ENCODE measurements around the gene TBC1D25. TPM values are rescaled to one million over a fixed set of nuclear protein-coding genes. Genes with fewer than 3 reads are reported as not detected.

Gene TBC1D25
- total RNA-seq, 1 experiment from 2014 or later = 3.0 TPM

DNA sequence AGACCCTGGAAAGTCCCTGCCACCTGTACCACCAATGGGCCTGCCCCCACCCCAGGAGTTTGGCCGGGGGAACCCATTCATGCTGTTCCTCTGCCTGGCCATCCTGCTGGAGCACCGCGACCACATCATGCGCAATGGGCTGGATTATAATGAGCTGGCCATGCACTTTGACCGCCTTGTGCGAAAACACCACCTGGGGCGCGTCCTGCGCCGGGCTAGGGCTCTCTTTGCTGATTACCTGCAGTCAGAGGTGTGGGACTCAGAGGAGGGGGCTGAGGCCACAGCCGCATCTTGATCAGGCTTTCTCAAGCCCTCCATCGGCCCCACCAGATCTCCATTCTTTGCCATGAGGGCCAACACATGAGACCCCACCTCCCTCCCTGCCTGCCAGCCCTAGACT, 21.2 kb downstream of the TBC1D25 start:
- DNase-seq (ENCODE audit: low read depth) = no peak

DNA sequence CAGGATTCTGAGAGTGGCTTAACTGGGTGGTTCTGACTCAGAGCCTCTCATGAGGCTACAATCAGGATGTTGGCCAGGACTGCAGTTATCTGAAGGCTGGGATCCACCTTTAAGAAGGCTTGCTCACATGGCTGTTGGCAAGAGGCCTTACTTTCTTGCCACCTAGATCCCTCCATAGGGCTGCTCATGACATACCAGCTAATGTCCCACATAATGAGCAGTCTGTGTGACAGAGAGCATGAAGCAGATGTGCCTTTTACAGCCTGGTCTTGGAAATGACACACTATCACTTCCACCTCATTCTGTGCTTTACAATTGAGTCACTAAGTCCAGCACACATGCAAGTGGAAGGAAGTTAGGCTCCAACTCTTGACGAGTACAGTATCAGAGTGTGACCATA, 30.4 kb downstream of the TBC1D25 start:
- peak; percentile 47 for DNase-seq (ENCODE audit: low read depth)

DNA sequence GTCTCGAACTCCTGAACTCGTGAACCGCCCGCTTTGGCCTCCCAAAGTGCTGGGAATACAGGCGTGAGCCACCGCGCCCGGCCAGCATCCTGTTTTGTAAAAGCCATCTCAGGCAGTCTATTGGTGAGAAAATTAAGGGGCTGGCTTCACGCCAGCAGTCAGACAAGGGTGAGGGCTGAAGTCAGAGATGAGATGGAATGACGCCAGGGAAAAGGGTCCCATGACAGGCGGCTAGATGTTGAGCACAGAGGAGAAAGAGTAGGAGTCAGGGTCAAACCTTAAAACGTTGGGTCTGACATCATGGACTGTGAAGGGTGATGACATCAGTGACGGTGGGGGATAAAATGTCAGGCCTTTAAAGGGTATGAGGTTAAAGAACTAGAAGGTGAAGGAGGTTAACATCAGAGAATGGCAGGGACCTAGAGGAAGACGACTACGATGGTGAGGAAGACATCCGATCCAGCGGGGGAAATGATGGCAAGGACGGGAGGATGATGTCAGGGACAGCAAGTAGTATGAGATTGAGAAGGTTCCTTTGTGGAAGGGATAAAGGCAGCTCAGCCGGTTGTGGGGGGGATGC, 34.3 kb downstream of the TBC1D25 start:
- DNase-seq (ENCODE audit: low read depth) = no peak

DNA sequence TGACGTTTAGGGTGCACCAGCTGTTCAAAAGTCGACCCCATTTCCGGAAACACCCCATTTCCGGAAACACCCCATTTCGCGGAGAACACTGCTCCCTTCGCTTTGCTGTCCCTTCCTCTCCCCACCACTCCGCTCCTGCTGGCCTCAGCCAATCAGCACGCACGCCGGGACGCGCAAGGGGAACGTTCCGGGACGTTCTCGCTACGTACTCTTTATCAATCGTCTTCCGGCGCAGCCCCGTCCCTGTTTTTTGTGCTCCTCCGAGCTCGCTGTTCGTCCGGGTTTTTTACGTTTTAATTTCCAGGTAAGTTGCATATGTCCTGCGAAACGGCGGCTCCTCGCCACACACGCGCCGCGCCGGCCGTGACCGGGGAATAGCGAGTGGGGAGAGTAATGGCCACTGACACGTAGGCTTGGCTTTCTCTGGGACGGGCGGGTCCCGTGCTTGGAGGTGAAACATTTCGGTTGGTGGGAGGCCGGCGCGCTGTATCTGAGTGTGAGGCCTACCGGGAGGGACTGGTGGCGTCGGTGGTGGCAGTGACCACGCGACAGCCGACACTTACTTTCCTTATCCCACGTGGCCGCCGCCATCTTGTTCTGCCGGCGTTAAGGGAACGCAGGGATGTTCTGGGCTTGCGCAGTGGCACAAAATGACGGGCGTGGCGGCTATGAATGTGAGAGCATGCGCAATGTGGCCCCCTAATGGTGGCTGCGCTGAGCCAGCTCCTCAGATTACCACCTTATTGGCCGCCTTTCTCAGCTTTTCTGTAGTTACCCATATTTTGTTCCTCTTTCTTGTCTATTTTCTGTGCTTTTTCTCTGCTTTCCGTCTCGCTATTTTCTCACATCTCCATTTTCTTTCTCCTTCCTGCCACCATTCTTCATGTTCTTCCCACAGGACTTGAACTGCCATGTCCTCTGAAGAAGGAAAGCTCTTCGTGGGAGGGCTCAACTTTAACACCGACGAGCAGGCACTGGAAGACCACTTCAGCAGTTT, 35.1 kb downstream of the TBC1D25 start, which contains the start of gene RBM3:
TSS of gene RBM3 (plus strand) at position 215 of the 997 bp plus-strand sequence. CDS start at position 912, 697 bp downstream.
- peak; percentile 95 for DNase-seq (ENCODE audit: low read depth)

DNA sequence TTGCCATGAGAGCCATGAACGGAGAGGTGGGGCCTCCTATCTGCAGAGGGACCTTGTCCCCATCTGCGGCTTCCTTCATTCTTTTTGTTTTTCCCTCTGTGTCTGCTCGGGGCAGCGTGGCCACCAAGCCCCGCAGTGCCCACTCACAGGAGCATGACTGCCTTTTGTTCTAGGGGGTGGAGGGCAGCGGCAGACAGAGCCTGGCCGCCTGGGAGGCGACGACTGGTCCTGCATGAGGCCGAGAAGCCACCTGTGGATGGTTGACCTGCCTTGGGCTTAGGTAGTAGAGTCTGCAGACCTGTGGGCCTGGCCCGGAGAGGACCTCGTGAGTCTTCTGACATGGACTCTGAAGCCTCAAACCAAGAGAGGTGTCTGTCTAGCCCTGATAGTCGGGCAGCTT, 36.1 kb downstream of the TBC1D25 start:
- DNase-seq (ENCODE audit: low read depth) = no peak

DNA sequence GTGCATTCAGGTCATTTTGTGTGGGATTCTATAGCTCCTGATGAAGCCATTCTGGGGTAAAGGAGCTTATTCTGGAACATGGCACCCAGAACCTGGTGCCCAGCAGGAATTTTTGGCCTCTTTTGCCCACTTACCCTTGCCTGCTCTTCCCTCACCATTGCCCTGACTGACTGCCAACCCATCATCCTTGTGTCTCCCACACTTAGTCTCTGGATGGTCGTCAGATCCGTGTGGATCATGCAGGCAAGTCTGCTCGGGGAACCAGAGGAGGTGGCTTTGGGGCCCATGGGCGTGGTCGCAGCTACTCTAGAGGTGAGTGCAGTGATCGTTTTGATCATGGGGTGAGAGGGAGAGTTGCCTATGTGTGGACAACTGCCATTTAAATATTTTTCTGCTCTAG, 36.6 kb downstream of the TBC1D25 start:
- no peak for DNase-seq (ENCODE audit: low read depth)

DNA sequence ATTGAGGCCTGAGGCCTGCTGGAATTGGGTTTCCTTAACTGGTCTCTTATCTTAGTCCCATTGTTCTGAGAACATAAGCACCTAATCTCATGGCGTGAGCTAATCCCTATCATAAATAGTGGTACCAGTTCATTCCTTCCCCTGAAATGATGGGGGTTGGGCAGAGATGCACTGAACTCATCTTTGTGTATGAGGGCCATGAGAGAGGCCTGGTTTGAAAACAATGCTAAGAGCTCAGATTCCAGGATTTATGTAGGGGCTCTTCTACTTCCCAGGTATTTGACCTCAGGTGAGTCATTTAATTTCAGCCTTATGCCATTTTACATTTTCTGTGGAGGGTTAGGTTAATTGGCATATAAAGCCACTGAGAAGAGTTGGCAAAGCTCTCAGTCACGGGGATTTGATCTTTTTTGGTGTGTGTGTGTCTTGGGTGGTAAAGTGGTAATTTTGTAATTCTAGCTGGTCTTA, 39.2 kb downstream of the TBC1D25 start:
- no peak for DNase-seq (ENCODE audit: low read depth)

DNA sequence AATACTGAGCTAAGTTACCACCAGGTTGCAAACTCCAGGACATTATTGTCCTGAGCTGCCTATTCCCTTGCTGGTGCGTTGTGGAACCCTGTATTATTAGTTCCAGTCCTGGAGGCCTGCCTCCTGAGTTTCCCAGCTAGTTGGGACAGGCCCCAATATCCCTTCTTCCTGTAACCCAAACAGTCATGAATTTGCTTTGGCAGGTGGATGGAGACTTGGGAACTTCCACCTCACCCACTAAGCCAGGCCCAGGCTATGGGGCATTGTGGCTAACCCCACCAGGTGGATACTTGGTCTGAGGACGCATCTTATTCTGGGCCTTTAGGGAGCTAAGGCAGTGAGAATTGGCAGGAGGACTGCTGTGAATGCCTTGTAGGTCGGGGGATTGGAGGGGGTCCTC, 39.7 kb downstream of the TBC1D25 start:
- no peak for DNase-seq (ENCODE audit: low read depth)

DNA sequence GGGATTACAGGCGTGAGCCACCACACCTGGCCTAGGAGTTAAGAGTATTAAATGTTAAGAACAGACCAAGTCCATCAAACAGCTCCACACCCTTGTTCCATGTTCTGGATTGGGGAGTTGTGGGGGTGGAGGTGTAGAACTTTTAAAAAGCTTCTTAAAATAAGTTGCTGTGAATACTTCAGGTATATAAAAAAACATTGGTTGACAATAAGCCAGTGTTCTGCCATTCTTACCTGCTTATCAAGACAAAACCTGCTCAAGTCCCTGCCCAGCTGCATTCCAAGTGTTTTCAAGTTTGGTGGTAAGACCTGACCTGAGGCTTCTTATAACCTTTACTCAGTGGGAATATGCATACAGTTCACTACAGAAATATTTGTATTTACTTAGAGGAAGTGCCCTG, 41.1 kb downstream of the TBC1D25 start:
- DNase-seq (ENCODE audit: low read depth) = no peak

DNA sequence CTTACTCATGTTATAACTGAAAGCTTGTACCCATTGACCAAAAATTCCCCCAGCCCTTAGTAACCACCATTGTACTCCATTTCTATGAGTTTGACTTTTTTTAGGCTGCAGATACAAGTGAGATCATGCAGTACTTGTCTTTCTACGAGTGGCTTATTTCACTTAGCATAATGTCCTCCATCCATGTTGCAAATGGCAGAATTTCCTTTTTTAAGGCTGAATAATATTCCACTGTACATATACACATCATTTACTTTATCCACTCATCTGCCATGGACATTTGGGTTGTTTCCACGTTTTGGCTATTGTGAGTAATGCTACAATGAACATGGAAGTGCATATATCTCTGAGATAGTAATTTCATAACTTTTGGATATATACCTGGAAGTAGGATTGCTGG, 45.2 kb downstream of the TBC1D25 start:
- no peak for DNase-seq (ENCODE audit: low read depth)

DNA sequence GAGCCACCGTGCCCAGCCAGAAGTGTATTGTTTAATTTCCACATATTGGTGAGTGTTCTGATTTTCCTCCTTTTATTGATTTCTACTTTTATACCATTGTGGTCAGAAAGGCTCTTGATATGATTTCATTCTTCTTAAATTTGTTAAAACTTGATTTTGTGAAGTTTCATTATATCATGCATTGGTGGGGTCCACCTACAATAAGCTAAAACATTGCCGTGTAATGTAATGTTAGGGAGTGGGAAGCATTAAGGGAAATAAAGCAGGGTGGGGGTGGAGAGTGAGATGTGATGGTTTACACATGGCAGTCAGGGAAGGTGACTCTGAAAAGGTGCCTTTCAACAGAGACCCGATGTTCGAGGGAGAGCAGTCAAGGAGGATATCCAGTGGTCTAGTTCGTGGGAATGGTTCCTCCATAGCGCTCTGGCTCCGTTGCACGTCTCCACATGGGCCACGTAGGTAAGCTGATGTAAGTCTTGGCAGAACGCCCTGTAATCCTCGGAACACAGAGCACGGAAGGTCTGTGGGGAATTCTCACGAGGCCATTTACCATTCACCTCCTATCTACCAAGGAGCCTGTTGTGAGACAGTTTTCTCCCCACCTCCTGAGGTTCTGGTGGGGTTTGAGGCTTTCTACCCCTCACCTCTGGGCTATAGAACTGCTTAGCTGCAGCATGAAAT, 50.1 kb downstream of the TBC1D25 start:
- no peak for DNase-seq (ENCODE audit: low read depth)

DNA sequence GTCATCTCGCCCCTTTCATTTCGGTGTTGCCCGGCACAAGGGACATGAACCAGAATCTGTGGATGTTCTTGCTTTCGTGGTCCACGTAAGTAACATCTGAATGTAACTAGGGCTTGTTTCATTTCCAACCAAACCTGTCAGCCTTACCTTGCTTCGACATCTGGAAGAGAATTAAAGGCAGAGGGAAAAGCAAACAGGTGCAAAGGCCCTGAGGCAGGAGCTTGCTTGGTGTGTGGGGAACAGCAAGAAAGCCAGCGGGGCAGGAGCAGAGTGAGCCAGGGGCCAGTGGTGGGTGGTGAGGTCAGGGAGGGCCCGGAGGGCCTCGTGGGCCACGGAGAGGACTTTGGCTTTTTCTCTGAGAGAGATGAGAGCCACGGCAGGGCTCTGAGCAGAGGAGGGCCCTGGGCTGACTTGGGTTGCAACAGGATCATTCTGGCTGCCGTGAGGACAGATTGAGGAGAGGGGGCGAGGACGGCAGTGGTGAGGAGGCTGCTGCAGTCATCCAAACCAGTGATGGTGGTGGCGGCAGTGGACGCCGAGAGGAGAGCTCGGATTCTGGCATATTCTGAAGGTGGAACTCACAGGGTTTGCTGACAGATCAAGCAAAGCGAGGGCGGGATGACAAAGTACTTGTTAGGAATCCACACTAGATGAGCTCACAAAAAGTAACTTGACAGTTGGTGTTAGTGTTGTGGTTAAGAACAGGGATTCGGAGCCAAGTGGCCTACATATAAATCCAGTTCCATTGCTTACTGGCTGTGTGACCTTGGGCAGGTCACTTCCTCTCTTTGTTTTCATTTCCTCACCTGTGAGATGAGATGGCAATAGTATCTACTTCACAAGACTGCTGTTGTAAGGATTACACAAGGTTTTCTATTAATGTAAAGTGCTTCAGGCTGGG, 50.9 kb downstream of the TBC1D25 start:
- no peak for DNase-seq (ENCODE audit: low read depth)

DNA sequence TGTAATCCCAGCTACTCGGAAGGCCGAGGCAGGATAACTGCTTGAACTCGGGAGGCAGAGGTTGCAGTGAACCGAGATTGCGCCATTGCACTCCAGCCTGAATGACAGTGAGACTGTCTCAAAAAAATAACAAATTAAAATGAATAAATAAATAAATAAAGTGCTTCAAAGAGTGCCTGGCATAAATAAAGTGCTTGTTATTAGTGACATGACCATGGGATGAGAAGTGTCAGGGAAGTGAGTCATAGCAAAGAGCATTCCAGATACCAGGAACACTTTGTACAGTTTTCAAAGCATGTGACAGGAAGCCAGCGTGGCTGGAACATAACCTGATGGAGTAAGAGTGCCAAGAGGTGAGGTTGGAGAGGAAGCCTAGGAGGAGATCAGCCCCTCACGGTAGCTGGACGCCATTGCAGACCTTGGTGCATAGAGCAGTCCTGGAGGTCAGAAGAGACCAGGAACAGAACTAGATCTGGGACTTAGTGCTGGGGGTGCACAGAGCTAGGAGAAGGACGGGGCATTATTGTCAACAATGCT, 51.8 kb downstream of the TBC1D25 start:
- peak; percentile 45 for DNase-seq (ENCODE audit: low read depth)

DNA sequence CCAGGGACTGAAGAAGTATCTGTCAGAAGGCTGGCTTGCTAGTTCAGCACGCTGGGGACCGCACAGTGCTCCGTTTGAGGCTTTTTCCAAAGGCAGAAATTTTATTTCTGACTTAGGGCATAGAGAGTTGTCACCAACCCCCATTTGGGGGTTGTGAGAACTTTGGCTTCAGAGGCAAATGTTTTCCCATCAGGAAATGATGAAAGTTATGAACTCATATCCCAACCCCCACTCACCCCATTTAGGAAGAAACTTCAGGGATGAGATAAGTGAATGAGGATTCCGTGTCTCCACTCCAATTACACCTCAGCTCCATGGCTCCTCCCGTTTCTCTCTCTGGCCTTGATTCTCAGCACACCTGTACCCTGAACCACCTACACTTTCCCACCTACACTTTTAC, 53.5 kb downstream of the TBC1D25 start:
- no peak for DNase-seq (ENCODE audit: low read depth)

DNA sequence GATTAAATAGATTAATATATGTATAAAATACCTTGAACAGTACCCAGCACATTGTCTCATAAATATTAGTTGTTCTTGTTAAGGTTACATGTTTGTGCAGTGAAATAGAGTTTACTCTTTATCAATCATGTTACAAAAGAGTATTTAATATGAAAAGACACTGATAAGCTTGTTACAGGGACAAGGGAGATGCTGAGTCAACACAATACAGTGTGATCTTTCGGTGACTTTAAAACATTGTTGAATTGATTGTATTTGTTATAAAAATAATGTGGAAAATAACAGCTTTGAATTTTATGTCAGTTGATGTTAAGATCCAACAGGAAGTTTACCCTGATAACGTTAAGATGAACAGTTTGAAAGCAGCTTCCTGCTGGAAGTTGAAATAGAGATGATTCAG, 56.4 kb downstream of the TBC1D25 start:
- DNase-seq (ENCODE audit: low read depth) = no peak

DNA sequence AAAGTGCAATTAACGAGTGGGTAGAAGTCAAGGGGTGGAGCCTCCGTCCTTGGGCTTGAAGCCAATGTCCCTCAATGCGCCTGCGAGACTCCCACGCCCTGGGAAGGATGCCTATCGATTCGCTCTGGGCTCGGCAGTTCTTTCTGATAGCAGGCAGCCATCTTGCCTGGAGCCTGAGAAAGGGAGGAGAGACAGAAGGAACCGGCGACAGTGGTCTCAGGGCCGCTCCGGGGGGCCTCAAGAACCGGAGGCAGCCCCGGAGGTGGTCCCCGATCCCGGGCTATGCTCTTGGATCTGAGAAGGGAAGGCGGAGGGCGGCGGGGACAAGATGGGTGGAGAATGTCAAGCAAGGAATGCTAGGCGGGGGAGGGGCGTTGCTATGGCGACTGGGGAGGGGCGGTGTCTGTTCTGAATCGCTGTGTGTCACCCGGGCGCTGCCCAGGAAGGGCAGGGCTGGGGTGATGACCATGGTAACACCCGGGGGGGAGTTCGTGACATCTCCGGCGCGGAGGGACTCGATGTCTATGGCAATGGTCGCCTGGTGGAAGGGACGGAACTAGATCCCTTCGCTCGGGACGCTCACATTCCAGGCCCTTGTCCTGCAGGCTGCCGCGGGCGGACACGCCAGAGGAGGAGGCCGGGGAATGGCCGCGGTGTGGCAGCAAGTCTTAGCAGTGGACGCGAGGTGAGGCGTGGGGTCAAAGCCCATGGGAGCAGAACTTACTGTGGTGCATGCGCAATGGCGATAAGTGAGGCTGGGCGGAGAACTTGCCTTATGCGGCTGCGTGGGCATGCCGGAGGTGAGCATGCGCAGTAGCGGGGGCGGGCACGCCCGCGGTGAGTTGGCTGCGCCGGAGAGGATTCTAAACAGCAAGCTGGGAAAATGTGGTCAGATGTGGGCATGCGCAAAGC, 58.1 kb downstream of the TBC1D25 start, which contains the start of gene WDR13:
TSS of gene WDR13 (plus strand) at position 140 of the 912 bp plus-strand sequence. CDS start at position 645, 505 bp downstream.
- DNase-seq (ENCODE audit: low read depth) = peak; percentile 93

DNA sequence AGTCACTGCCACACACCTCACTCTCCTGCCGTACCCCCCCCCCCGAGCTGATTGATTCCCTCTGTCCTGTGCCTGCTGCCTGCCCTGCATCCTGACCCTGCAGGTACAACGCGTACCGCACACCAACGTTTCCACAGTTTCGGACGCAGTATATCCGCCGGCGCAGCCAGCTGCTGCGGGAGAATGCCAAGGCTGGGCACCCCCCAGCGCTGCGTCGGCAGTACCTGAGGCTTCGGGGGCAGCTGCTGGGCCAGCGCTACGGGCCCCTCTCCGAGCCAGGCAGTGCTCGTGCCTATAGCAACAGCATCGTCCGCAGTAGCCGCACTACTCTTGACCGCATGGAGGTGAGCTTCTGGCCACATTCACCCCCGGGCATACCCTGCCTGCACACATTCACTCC, 59.1 kb downstream of the TBC1D25 start:
- DNase-seq (ENCODE audit: low read depth) = no peak

DNA sequence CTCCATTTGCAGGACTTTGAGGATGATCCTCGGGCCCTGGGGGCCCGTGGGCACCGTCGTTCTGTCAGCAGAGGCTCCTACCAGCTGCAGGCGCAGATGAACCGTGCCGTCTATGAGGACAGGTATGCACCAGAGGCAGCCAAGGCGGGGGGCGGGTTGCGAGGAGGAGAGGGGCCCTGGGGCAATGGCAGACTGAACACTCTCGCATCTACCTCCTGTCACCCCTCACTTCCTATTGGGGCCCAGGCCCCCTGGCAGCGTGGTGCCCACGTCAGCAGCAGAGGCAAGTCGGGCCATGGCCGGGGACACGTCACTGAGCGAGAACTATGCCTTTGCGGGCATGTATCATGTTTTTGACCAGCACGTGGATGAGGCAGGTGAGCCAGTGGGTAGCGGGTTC, 59.8 kb downstream of the TBC1D25 start:
- no peak for DNase-seq (ENCODE audit: low read depth)

DNA sequence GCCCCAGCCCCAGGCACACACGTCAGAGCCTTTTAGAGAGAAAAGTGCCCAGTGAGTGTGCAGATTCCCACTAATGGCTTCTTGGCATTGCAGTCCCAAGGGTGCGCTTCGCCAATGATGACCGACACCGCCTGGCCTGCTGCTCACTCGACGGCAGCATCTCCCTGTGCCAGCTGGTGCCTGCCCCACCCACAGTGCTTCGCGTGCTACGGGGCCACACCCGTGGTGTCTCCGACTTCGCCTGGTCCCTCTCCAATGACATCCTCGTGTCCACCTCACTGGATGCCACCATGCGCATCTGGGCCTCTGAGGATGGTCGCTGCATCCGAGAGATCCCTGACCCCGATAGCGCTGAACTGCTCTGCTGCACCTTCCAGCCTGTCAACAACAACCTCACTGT, 60.7 kb downstream of the TBC1D25 start:
- no peak for DNase-seq (ENCODE audit: low read depth)
